Measurements from ENCODE around the gene CLCN2. TPM values are rescaled to one million over a fixed set of nuclear protein-coding genes. Genes with fewer than 3 reads are reported as not detected.

Gene CLCN2
- total and polyA plus RNA-seq, 2 of the 8 experiments (the other 6 are each of a cell fraction or from before 2014, with no cell fraction given) = 13.7 to 16.1 TPM

DNA sequence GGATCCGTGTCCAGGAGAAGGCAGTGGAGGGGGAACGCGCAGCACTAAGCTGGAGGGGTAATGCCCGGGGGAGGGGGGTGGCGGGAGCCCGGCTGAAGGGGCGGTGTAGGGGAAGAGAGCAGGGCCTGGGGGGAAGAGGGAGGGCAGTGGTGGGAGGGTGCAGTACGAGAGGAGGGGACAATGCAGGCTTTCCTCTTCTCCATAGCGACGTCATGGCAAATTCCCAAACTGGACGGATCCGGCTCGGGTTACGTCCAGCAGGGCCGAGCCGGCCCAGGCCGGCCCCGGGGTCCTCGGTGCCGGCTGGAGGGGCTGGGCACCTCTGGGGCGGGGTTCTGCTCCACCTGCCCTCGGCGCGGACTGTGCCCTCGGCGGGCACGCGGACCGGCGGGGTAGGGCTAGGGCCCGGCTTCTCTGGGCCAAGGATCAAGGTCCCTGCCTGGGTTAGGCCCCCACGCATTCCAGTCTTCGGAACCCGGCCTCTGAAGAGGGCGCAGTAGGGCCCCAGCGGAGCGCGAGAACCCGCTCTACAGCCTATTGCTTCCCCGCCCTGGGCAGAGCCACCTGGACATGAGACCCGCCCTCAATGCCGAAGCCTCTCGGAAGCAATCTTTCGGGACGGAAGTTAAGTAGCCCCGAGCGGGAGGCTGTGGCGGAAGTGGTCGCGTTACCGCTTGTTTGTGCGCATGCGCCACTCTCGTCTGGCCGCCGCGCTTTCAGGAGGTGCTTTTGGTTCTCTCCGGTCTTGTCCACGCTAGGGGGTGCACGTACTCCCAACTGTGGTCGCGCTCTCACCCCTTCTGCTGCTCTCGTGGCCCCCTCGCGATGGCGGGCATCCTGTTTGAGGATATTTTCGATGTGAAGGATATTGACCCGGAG is 1.5 kb upstream of the CLCN2 start (continued):
- TF ChIP-seq BCL11A (IDR thresholded peaks at IDR 0.05; ENCODE audit: low read depth in 2 of 2, low read length in 2 of 2) (no peak), FOSL1 (IDR thresholded peaks at IDR 0.05; ENCODE audit: insufficient read depth, low read depth, low read length) (no peak), HDAC6 (IDR thresholded peaks at IDR 0.05; ENCODE audit: low read depth, low read length) (no peak), SIX5 (IDR thresholded peaks at IDR 0.05; ENCODE audit: low read depth, low read length) (no peak), CEBPB (IDR thresholded peaks at IDR 0.05; ENCODE audit: low read depth, low read length) (no peak), CHD1 (IDR thresholded peaks at IDR 0.05; ENCODE audit: low read depth, low read length) (no peak), TCF12 (IDR thresholded peaks at IDR 0.05; ENCODE audit: low read depth, low read length) (0 out of 2 replicates have a peak, but pooled peaks have one; percentile 1), CTBP2 (IDR thresholded peaks at IDR 0.05; ENCODE audit: borderline replicate concordance, insufficient read depth, insufficient read length, low read length) (no peak), ZNF274 (IDR thresholded peaks at IDR 0.05; ENCODE audit: borderline replicate concordance, extremely low read depth, low read length) (no peak), HDAC2 (IDR thresholded peaks at IDR 0.05; ENCODE audit: borderline replicate concordance in 1 of 2, low read depth in 2 of 2, low read length in 2 of 2) (peak in 1 of 2 experiments; percentile 57; a peak in 1 of 4 replicates), POLR2A (IDR thresholded peaks at IDR 0.05; ENCODE audit: control extremely low read depth in 1 of 2, low read depth in 2 of 2, low read length in 2 of 2) (peak in 1 of 2 experiments; percentile 86; a peak in 2 of 3 replicates), SUZ12 (IDR thresholded peaks at IDR 0.05; ENCODE audit: low read length) (no peak), TEAD4 (IDR thresholded peaks at IDR 0.05; ENCODE audit: low read depth, low read length) (no peak), EZH2 (IDR thresholded peaks at IDR 0.05; ENCODE audit: low read depth, low read length, severe bottlenecking) (no peak), TAF7 (optimal IDR thresholded peaks at IDR 0.05; ENCODE audit: borderline replicate concordance, low read depth, low read length) (peak; percentile 30), RAD21 (IDR thresholded peaks at IDR 0.05 in 1 of 2, conservative IDR thresholded peaks at IDR 0.05 in 1 of 2; ENCODE audit: low read depth in 2 of 2, low read length in 2 of 2) (peak; percentile 11 to 30; a peak in 2 of 4 replicates), KDM1A (IDR thresholded peaks at IDR 0.05; ENCODE audit: borderline replicate concordance, low read length) (no peak), JUN (IDR thresholded peaks at IDR 0.05; ENCODE audit: low read depth, low read length) (0 out of 2 replicates have a peak, but pooled peaks have one; percentile 50), PHF8 (conservative IDR thresholded peaks at IDR 0.05; ENCODE audit: low read depth, low read length) (peak; percentile 84)
- TF ChIP-seq, protein P1, sequence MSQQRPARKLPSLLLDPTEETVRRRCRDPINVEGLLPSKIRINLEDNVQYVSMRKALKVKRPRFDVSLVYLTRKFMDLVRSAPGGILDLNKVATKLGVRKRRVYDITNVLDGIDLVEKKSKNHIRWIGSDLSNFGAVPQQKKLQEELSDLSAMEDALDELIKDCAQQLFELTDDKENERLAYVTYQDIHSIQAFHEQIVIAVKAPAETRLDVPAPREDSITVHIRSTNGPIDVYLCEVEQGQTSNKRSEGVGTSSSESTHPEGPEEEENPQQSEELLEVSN (IDR thresholded peaks at IDR 0.05) = peak; percentile 85; the same call in 1 of the 2 replicates
- TF ChIP-seq, protein P2, sequence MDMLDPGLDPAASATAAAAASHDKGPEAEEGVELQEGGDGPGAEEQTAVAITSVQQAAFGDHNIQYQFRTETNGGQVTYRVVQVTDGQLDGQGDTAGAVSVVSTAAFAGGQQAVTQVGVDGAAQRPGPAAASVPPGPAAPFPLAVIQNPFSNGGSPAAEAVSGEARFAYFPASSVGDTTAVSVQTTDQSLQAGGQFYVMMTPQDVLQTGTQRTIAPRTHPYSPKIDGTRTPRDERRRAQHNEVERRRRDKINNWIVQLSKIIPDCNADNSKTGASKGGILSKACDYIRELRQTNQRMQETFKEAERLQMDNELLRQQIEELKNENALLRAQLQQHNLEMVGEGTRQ (IDR thresholded peaks at IDR 0.05; ENCODE audit: low read length) = no peak
